Measurements from ENCODE around the gene SCN1B.

SCN1B gene

DNA sequence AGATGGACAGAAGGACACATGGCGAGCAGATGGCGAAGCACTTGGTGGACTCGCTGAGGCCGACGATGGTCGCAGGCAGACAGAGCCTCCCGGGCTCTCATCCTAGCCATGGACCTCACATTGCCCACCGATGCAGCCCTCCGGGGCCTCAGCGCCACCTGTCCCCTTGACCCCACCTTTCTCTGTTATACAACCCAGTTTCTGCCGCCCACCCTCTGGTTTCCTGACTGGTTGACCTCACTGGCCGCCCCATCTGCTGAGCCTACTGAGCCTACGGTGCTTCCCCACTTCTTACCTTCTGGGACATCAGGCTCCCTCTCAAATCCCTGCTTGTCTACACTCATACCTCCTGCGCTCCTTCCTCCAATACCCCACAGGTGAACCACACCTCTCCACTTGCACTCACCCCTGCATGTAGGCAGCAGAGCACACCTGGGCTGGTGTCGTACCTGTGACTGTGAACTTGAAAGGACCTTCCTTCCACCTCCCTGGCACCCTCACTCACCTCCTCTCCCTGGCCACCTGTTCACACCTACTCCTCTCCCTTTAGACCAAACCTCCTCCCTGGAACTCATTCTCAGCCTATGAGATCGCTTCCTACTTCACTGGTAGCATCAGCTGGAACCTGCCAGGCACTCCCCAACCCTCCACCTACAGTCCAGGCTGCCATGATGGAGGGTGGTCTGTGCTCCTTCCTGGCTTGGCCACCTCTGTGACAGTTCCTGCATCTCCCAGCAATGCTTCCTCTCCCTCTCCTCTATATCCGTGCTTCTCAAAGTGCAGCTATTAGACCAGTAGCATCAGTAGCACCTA is 47.3 kb downstream of the SCN1B start:
- no peak for DNase-seq

- DNase-seq, result no peak
Measured at GRCh38 chr19:35079826-35080225, 49.6 kb downstream of the SCN1B start.

DNA sequence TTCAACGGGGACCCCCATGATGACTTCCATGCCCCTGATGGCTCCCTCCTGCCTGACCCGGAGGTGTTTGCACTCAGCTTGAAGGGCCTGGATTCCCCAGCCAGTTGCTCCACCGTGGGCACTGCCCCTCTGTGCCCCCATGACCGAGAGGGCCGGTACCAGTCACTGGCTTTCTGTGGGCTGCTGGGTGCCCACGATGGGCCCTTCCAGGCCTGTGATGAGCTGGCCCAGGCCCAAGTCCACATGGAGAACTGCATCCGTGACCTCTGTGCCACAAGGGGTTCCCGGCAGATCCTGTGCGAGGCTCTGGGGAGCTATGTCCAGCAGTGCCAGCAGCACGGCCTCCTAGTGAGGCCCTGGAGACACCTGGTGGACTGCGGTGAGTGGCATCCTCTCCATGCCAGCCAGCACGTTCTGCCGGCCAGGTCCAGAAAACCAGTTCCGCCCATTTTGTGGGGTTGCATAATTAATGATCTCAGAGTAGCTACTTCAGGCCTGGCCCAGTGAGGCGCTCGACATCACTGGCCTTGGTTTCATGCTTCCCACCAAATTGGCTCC is 50.4 kb downstream of the SCN1B start:
- no peak for DNase-seq

GRCh38 chr19:35081201-35081600 is 50.9 kb downstream of the SCN1B start:
- no peak for DNase-seq

DNA sequence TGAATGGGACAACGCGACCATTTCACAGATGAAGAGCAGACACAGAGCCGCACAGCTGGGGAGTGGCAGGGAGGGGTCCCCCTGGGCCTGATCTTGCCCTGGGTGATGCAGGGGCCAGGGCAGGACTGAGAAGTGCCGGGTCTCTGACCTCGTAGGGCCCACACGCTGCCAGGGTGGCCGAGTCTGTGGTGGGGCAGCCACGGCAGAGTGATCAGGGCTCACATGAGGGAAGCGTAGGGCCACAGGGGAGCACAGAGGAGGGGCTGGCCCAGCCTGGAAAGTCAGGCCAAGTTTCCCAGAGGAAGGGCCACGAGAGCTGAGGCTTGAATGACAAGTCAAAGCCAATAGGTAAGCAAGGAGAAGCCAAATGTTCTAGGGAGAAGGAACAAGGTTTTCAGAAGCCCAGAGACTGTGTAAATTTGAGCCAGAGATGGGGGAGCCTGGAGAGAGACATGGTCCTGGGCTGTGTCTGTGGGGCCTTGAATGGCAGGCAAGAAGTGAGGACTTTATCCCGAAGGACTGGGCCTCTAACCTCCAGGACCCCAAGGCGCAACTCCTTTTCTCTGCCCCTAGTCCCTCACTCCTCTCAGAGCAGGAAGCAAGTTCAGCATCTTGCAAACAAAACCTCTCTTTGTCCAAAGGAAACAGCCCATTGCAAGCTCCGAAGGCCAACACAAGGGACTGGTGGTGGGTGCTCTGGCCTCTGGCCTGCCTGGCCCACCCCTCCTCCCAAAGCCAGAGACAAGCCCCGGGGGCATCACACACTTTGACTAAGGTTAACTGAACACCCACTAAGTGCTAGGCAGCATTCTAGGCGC is 53.6 kb downstream of the SCN1B start:
- no peak for DNase-seq

GRCh38 chr19:35084509-35084762 is 54.2 kb downstream of the SCN1B start:
- DNase-seq, result no peak

GRCh38 chr19:35085947-35086346 is 55.7 kb downstream of the SCN1B start:
- DNase-seq, result no peak

DNA sequence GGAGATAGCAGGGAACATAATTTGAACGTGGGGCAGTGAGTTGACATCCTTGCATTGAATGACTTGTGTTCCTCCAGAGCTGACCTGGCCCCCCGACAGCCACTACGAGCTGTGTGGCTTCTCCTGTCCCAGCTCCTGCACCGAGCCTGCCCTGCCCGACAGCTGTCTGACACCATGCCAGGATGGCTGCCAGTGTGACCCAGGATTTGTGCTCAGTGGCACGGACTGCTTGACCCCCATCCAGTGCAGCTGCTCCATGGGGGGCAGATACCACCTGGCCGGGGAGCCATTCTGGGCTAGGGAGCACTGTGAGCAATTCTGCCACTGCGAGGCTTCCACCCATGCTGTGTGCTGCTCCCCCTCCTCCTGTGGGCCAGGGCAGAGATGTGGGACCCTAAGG is 56.2 kb downstream of the SCN1B start:
- no peak for DNase-seq

- DNase-seq, result no peak
Measured at GRCh38 chr19:35087393-35087792, 57.1 kb downstream of the SCN1B start.

- DNase-seq, result no peak
Measured at GRCh38 chr19:35088131-35088913, 58.1 kb downstream of the SCN1B start.

DNA sequence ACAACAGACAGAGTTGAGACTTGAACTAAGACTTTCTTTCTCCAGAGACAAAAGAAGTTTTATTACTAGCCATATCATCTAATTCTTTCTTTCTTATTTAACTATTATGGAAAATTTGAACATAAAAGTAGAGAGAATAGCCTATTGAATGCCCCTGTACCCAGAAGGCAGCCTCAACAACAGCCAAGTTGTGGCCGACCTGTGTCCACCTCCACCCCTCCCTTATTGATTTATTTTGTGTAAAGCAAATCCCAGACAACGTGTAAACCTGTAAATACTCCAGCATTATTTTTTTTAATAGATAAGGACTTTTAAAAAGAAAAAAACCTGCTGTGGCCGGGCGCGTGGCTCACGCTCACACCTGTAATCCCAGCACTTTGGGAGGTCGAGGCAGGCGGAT is 59.3 kb downstream of the SCN1B start:
- no peak for DNase-seq
